ENCODE results near the gene MICALL1. TPM values are rescaled to one million over a fixed set of nuclear protein-coding genes. Genes with fewer than 3 reads are reported as not detected.

MICALL1 gene
- total and polyA plus RNA-seq, 3 donors from 2014 or later: 25.2 to 38.0 (median 30.8) TPM

DNA sequence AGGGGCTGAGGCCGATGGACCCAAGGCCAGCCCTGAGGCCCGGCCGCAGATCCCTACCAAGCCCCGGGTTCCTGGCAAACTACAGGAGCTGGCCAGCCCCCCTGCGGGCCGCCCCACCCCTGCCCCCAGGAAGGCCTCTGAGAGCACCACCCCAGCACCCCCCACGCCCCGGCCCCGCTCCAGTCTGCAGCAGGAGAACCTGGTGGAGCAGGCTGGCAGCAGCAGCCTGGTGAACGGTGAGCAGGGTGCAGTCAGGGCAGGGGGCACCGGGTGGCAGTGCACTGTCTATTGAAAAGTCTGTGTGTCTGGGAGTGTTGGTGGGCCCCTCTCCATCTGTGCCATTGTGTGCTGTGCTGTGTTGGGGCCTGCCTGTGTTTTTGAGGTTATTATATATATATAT, 16.1 kb downstream of the MICALL1 start:
- Histone ChIP-seq H3K4me3 (no peak overlapping the region), H3K27ac (no peak overlapping the region), H3K9me3 (no peaks in the 10 kb centered on the region), H3K4me1 (no peaks in the 10 kb centered on the region), H3K36me3 (ENCODE audit: low read depth, missing control alignments) (no peaks in the 10 kb centered on the region), H3K27me3 (no peaks in the 10 kb centered on the region)
- TF ChIP-seq, protein P1, sequence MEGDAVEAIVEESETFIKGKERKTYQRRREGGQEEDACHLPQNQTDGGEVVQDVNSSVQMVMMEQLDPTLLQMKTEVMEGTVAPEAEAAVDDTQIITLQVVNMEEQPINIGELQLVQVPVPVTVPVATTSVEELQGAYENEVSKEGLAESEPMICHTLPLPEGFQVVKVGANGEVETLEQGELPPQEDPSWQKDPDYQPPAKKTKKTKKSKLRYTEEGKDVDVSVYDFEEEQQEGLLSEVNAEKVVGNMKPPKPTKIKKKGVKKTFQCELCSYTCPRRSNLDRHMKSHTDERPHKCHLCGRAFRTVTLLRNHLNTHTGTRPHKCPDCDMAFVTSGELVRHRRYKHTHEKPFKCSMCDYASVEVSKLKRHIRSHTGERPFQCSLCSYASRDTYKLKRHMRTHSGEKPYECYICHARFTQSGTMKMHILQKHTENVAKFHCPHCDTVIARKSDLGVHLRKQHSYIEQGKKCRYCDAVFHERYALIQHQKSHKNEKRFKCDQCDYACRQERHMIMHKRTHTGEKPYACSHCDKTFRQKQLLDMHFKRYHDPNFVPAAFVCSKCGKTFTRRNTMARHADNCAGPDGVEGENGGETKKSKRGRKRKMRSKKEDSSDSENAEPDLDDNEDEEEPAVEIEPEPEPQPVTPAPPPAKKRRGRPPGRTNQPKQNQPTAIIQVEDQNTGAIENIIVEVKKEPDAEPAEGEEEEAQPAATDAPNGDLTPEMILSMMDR (IDR thresholded peaks at IDR 0.05): no peak
- no peak for TF ChIP-seq POLR2A (IDR thresholded peaks at IDR 0.05)
- DNase-seq: no peak
- intact Hi-C loops (cut with DNase I; ENCODE audit: low total_unique reads): no loop called here
- 88 to 90% methylated on average over 2 to 9 of the region's 11 CpGs for WGBS, 2 donors

GRCh38 chr22:37923927-37924326, 17.8 kb downstream of the MICALL1 start:
- intact Hi-C loops (cut with DNase I; ENCODE audit: low total_unique reads): no loop called here
- no peaks in the 10 kb centered on the region for H3K4me1 ChIP-seq
- DNase-seq: no peak
- no peaks in the 10 kb centered on the region for H3K27me3 ChIP-seq
- H3K36me3 ChIP-seq (ENCODE audit: low read depth, missing control alignments): no peaks in the 10 kb centered on the region
- H3K27ac ChIP-seq: no peak overlapping the region
- H3K4me3 ChIP-seq: no peak overlapping the region
- TF ChIP-seq, protein P1 (IDR thresholded peaks at IDR 0.05): no peak
- no peak for TF ChIP-seq POLR2A (IDR thresholded peaks at IDR 0.05)
- 66 to 90% methylated on average over 3 to 4 of the region's 4 CpGs for WGBS, 2 donors
- no peaks in the 10 kb centered on the region for H3K9me3 ChIP-seq

- intact Hi-C loops (cut with DNase I; ENCODE audit: low total_unique reads): no loop called here
- Histone ChIP-seq H3K4me1 (no peaks in the 10 kb centered on the region), H3K4me3 (no peak overlapping the region), H3K27me3 (no peaks in the 10 kb centered on the region), H3K36me3 (ENCODE audit: low read depth, missing control alignments) (no peaks in the 10 kb centered on the region), H3K27ac (no peak overlapping the region), H3K9me3 (no peaks in the 10 kb centered on the region)
- 92 to 93% methylated on average over 2 to 18 of the region's 18 CpGs for WGBS, 2 donors
- TF ChIP-seq POLR2A (IDR thresholded peaks at IDR 0.05): no peak
- TF ChIP-seq, protein P1 (IDR thresholded peaks at IDR 0.05): no peak
- DNase-seq: no peak
These were observed 18.4 kb downstream of the MICALL1 start for GRCh38 chr22:37924386-37925065.

DNA sequence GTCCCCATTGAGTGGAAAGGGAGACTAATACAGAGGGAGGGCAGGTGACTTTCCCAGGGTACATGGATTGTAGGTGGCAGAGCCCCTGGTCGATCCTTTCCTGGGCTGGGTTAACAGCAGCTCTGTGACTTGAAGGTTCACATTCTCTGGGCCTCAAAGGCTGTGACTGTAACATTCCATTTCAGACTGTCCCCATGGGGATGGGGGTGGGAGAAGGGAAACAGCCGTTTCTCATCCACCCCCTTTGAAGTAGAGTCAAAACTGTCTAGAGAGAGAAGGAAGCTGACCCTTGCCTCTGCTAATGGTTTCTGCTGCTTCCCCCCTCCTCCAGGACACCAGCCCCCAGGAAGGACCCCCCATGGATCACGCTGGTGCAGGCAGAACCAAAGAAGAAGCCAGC, 19.2 kb downstream of the MICALL1 start:
- H3K4me3 ChIP-seq: no peak overlapping the region
- no peaks in the 10 kb centered on the region for H3K27me3 ChIP-seq
- TF ChIP-seq, protein P1 (IDR thresholded peaks at IDR 0.05): no peak
- TF ChIP-seq POLR2A (IDR thresholded peaks at IDR 0.05): no peak
- WGBS, 2 donors: 75 to 78% methylated on average over 1 to 3 of the region's 3 CpGs
- H3K36me3 ChIP-seq (ENCODE audit: low read depth, missing control alignments): no peaks in the 10 kb centered on the region
- H3K4me1 ChIP-seq: peaks cover 8% of the 10 kb centered on the region
- no peak overlapping the region for H3K27ac ChIP-seq
- H3K9me3 ChIP-seq: no peaks in the 10 kb centered on the region
- no peak for DNase-seq
- intact Hi-C loops (cut with DNase I; ENCODE audit: low total_unique reads): no loop called here

DNA sequence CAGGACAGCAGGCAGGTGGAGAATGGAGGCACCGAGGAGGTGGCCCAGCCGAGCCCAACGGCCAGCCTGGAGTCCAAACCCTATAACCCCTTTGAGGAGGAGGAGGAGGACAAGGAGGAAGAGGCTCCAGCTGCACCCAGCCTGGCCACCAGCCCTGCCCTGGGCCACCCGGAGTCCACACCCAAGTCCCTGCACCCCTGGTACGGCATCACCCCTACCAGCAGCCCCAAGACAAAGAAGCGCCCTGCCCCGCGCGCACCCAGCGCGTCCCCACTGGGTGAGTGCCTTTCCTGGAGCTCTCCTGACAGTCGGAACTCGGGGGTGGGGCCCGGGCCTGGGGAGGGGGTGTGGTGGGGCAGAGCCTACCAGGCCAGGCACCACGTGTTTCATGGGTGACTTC, 19.7 kb downstream of the MICALL1 start:
- TF ChIP-seq, protein P1 (IDR thresholded peaks at IDR 0.05): no peak
- TF ChIP-seq POLR2A (IDR thresholded peaks at IDR 0.05): no peak
- Histone ChIP-seq H3K27me3 (no peaks in the 10 kb centered on the region), H3K36me3 (ENCODE audit: low read depth, missing control alignments) (no peaks in the 10 kb centered on the region), H3K4me3 (no peak overlapping the region), H3K27ac (no peak overlapping the region), H3K9me3 (no peaks in the 10 kb centered on the region), H3K4me1 (peaks cover 9% of the 10 kb centered on the region)
- 80 to 93% methylated on average over 2 to 15 of the region's 15 CpGs for WGBS, 2 donors
- DNase-seq: no peak
- intact Hi-C loops (cut with DNase I; ENCODE audit: low total_unique reads): no loop called here
